Colonic mucosa (tissue), 4 donors: ENCODE data around the gene MARK1. TPM values are rescaled to one million over a fixed set of nuclear protein-coding genes. Genes with fewer than 3 reads are reported as not detected.

ENCODE experiments used
- DNase-seq: peaks from one replicate; pipeline ENCODE4 v3.0.0-alpha.2; 2020
- H3K27ac ChIP-seq: fragments of 200-600 bp; one replicate; pipeline ENCODE4 v1.8.0; 2021
- H3K27me3 ChIP-seq: fragments of 200-600 bp; one replicate; pipeline ENCODE4 v1.8.0; 2021
- H3K36me3 ChIP-seq: fragments of 200-600 bp; one replicate; pipeline ENCODE4 v1.8.0; 2021
- H3K4me1 ChIP-seq: fragments of 200-600 bp; one replicate; pipeline ENCODE4 v1.8.0; 2021; ENCODE audit warnings: mild to moderate bottlenecking
- H3K4me3 ChIP-seq: fragments of 200-600 bp; one replicate; pipeline ENCODE4 v1.8.0; 2021
- H3K9ac ChIP-seq, 2 donors: one replicate each; pipeline ENCODE4 v1.7.0; 2013; ENCODE audit warnings: control low read depth in 2 of 2, low read depth in 2 of 2, low read length in 2 of 2
- H3K9me3 ChIP-seq: fragments of 200-600 bp; one replicate; pipeline ENCODE4 v1.8.0; 2021
- intact Hi-C: fragments of 100-400 bp; cut with DNase I; formaldehyde crosslinking; loops from one replicate; pipeline ENCODE4 v1.14.1; 2022
- total RNA-seq, 2 donors: library from RNA; stranded (reverse); fragmentation: NEBNext Ultra II Directional in 1 of 2; extraction: Animal tissue kit (Norgen Biotek cat#: 25700) in 1 of 2; gene quantifications; one replicate each; pipeline ENCODE4 v1.2.1, GENCODE V29; 2021
- TF ChIP-seq, protein P1 (sequence below): fragments of 200-600 bp; IDR thresholded peaks from one replicate; pipeline ENCODE4 v1.8.0; 2022; ENCODE audit warnings: antibody characterized with exemption, mild to moderate bottlenecking
- donor health status: healthy.
- donor health status: DM: no; HTN: no; CAD: no.
- donor health status: DM: no; HTN: no; CAD: no.

The MARK1 gene
- total RNA-seq, 2 donors from 2014 or later, result 1.8 to 3.3 TPM

GRCh38 chr1:220504329-220504728 is 23.6 kb upstream of the MARK1 start:
- Histone ChIP-seq H3K4me1 (no peaks in the 10 kb centered on the region), H3K9me3 (no peaks in the 10 kb centered on the region), H3K27ac (no peak overlapping the region), H3K36me3 (no peaks in the 10 kb centered on the region), H3K27me3 (no peaks in the 10 kb centered on the region), H3K4me3 (no peak overlapping the region), H3K9ac (no peak overlapping the region)
- intact Hi-C loops, result no loop called here
- TF ChIP-seq, protein P1, sequence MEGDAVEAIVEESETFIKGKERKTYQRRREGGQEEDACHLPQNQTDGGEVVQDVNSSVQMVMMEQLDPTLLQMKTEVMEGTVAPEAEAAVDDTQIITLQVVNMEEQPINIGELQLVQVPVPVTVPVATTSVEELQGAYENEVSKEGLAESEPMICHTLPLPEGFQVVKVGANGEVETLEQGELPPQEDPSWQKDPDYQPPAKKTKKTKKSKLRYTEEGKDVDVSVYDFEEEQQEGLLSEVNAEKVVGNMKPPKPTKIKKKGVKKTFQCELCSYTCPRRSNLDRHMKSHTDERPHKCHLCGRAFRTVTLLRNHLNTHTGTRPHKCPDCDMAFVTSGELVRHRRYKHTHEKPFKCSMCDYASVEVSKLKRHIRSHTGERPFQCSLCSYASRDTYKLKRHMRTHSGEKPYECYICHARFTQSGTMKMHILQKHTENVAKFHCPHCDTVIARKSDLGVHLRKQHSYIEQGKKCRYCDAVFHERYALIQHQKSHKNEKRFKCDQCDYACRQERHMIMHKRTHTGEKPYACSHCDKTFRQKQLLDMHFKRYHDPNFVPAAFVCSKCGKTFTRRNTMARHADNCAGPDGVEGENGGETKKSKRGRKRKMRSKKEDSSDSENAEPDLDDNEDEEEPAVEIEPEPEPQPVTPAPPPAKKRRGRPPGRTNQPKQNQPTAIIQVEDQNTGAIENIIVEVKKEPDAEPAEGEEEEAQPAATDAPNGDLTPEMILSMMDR, result no peak
- DNase-seq, result no peak

- Histone ChIP-seq H3K27ac (no peak overlapping the region), H3K4me3 (no peak overlapping the region), H3K9me3 (no peaks in the 10 kb centered on the region), H3K27me3 (no peaks in the 10 kb centered on the region), H3K4me1 (no peaks in the 10 kb centered on the region), H3K36me3 (no peaks in the 10 kb centered on the region), H3K9ac (no peak overlapping the region)
- TF ChIP-seq, protein P1, result no peak
- DNase-seq, result no peak
- intact Hi-C loops, result no loop called here
These were observed 20.9 kb upstream of the MARK1 start for GRCh38 chr1:220507085-220507484.

DNA sequence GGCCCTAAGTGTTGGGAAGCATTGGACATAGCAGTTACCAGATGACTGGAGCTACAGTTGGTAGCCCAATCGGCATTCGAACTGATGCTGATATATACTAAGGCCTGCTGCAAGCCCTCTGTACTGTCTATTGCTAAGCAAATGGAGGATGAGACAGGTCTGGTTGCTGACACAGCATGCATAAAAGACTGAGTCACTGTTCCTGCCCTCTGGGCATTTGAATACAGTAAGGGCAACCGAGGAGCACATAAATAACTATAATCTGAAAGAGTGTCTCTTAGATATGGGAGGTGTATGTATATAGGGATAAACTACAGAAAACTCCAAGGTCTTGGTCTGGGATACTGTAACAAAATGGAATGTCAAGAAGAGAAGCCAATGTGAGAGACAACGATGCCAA is 16.8 kb upstream of the MARK1 start:
- DNase-seq, result no peak
- H3K27me3 ChIP-seq, result no peaks in the 10 kb centered on the region
- H3K9me3 ChIP-seq, result no peaks in the 10 kb centered on the region
- TF ChIP-seq, protein P1, result no peak
- H3K36me3 ChIP-seq, result no peaks in the 10 kb centered on the region
- no peak overlapping the region for H3K4me3 ChIP-seq
- intact Hi-C loops, result no loop called here
- no peak overlapping the region for H3K9ac ChIP-seq
- no peaks in the 10 kb centered on the region for H3K4me1 ChIP-seq
- H3K27ac ChIP-seq, result no peak overlapping the region

DNA sequence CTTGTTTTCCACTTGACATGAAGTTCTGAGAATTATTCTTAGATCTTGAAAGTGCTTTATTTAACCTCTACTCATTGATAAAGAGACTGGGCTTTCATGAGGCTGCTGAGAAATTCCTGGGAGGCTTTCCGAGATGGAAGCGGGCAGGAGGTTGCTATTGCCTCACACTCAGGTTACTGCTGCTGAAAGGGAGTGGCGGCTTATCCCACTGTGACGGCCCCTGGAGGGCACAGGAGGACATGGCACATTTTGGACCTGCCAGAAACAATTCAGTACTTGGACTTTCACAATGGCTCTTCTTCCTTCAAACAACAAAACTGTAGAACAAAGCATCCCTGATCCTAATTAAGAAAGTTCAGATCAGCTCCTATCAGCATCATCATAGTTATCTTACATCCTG is 16.2 kb upstream of the MARK1 start:
- TF ChIP-seq, protein P1, result no peak
- DNase-seq, result no peak
- intact Hi-C loops, result no loop called here

GRCh38 chr1:220513834-220514233 is 14.1 kb upstream of the MARK1 start:
- H3K27ac ChIP-seq, result no peak overlapping the region
- no peaks in the 10 kb centered on the region for H3K27me3 ChIP-seq
- H3K4me3 ChIP-seq, result no peak overlapping the region
- no peak overlapping the region for H3K9ac ChIP-seq
- no peaks in the 10 kb centered on the region for H3K36me3 ChIP-seq
- H3K9me3 ChIP-seq, result no peaks in the 10 kb centered on the region
- intact Hi-C loops, result no loop called here
- TF ChIP-seq, protein P1, result no peak
- no peak for DNase-seq
- no peaks in the 10 kb centered on the region for H3K4me1 ChIP-seq

More for the DNA sequence above, 16.2 kb upstream of the MARK1 start:
- no peak overlapping the region for H3K27ac ChIP-seq
- no peaks in the 10 kb centered on the region for H3K9me3 ChIP-seq
- H3K4me3 ChIP-seq, result no peak overlapping the region
- no peak overlapping the region for H3K9ac ChIP-seq
- H3K36me3 ChIP-seq, result no peaks in the 10 kb centered on the region
- no peaks in the 10 kb centered on the region for H3K4me1 ChIP-seq
- H3K27me3 ChIP-seq, result no peaks in the 10 kb centered on the region

DNA sequence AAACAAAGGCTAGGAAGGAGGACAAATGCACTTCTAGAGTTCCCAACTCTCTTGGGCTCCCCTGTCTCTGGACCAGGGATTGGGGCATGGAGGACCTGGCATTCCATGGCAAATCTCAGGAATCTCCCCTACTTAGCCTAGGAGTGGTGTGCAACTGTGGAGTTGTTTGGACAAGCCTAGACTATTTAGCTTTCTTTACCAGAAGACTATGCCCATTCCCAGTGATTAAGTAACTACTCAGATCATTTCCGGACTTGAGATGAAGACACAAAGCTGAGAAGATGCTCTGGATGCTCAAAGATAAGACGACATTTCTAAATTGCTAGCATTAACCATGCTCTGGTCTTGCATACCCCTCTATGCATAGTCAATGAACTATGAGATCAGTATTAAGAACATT is 13.7 kb upstream of the MARK1 start:
- Histone ChIP-seq H3K4me1 (no peaks in the 10 kb centered on the region), H3K27me3 (no peaks in the 10 kb centered on the region), H3K36me3 (no peaks in the 10 kb centered on the region), H3K4me3 (no peak overlapping the region), H3K9ac (no peak overlapping the region), H3K27ac (no peak overlapping the region), H3K9me3 (no peaks in the 10 kb centered on the region)
- intact Hi-C loops, result no loop called here
- DNase-seq, result no peak
- TF ChIP-seq, protein P1, result no peak
